Loucy (cell line): ENCODE measurements around the gene MYO1F.
"Not testable (repeated sequence)": the region's sequence is repeated elsewhere in the genome, so short reads cannot be mapped to it uniquely, and the experiment has no call there.

ENCODE experiments used
- H2AFZ ChIP-seq: fragments of 200-600 bp; sonication (generic); 2 replicates; pipeline ENCODE4 v1.6.0; 2016; ENCODE audit warnings: antibody characterized with exemption, mild to moderate bottlenecking, low read length, moderate library complexity
- H3F3A ChIP-seq: fragments of 200-600 bp; 2 replicates; pipeline ENCODE4 v1.6.0; 2016; ENCODE audit warnings: antibody characterized with exemption, low read depth, mild to moderate bottlenecking
- H3K27me3 ChIP-seq: fragments of 200-600 bp; sonication (generic); 2 replicates; pipeline ENCODE4 v1.6.1; 2014; ENCODE audit warnings: low read length, mild to moderate bottlenecking; ENCODE audit not compliant: insufficient read depth, poor library complexity, severe bottlenecking
- H3K36me3 ChIP-seq: fragments of 200-600 bp; sonication (generic); 2 replicates; pipeline ENCODE4 v1.6.1; 2016; ENCODE audit warnings: low read length; ENCODE audit not compliant: insufficient read depth
- H3K4me1 ChIP-seq: fragments of 200-600 bp; sonication (generic); 2 replicates; pipeline ENCODE4 v1.5.1; 2014; ENCODE audit warnings: low read length, mild to moderate bottlenecking; ENCODE audit not compliant: insufficient read depth, poor library complexity, severe bottlenecking
- H3K4me2 ChIP-seq: fragments of 200-600 bp; sonication (generic); 2 replicates; pipeline ENCODE4 v1.6.0; 2014; ENCODE audit warnings: antibody characterized with exemption, low read length, low read depth, mild to moderate bottlenecking; ENCODE audit not compliant: poor library complexity, severe bottlenecking
- H3K4me3 ChIP-seq: fragments of 200-600 bp; sonication (generic); 2 replicates; pipeline ENCODE4 v1.5.1; 2014; ENCODE audit warnings: low read length, mild to moderate bottlenecking, mixed read lengths; ENCODE audit not compliant: poor library complexity, severe bottlenecking
- H3K79me2 ChIP-seq: fragments of 200-600 bp; sonication (generic); 2 replicates; pipeline ENCODE4 v1.6.1; 2014; ENCODE audit warnings: low read length; ENCODE audit not compliant: insufficient read depth
- H3K9ac ChIP-seq: fragments of 200-600 bp; sonication (generic); 2 replicates; pipeline ENCODE4 v1.6.0; 2014; ENCODE audit warnings: mild to moderate bottlenecking, low read depth, low read length, moderate library complexity; ENCODE audit not compliant: poor library complexity, severe bottlenecking
- H3K9me2 ChIP-seq: fragments of 200-600 bp; sonication (generic); replicated peaks from 2 replicates; pipeline ENCODE4 v1.6.1; 2016; ENCODE audit warnings: low read depth, low read length, mixed read lengths
- H3K9me3 ChIP-seq: fragments of 200-600 bp; sonication (generic); 2 replicates; pipeline ENCODE4 v1.6.1; 2014; ENCODE audit warnings: mild to moderate bottlenecking, antibody characterized with exemption, low read length, low read depth; ENCODE audit not compliant: insufficient read depth
- H4K20me1 ChIP-seq: fragments of 200-600 bp; sonication (generic); 2 replicates; pipeline ENCODE4 v1.6.0; 2014; ENCODE audit warnings: antibody characterized with exemption, low read length, mild to moderate bottlenecking; ENCODE audit not compliant: insufficient read depth, poor library complexity, severe bottlenecking
- EZH2phosphoT487 ChIP-seq: fragments of 200-600 bp; IDR thresholded peaks from 2 replicates; pipeline ENCODE4 v1.6.1; 2018; ENCODE audit warnings: antibody characterized with exemption, mild to moderate bottlenecking, moderate library complexity, borderline replicate concordance
- TF ChIP-seq, protein P1 (sequence below): fragments of 200-600 bp; sonication (generic); conservative IDR thresholded peaks from 2 replicates; pipeline ENCODE4 v1.5.1; 2014; ENCODE audit warnings: mild to moderate bottlenecking, antibody characterized with exemption, low read length

MYO1F gene

DNA sequence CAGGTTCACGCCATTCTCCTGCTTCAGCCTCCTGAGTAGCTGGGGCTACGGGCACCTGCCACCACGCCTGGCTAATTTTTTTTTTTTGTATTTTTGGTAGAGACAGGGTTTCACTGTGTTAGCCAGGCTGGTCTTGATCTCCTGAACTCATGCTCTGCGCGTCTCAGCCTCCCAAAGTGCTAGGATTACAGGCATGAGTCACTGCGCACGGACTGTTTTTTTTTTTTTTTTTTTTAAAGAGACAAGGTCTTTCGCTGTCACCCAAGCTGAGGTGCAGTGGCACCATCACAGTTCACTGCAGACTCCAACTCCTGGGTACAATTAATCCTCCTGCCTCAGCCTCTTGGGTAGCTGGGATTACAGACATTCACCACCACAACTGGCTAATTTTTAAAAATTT is 41.5 kb upstream of the MYO1F start:
- Histone ChIP-seq H3K36me3 (no peaks in the 10 kb centered on the region), H3K4me3 (no peak overlapping the region), H3K4me1 (no peaks in the 10 kb centered on the region), H3K9ac (no peak overlapping the region), H3K79me2 (no peaks in the 10 kb centered on the region), H3K9me2 (no peaks in the 10 kb centered on the region), H3K4me2 (no peak overlapping the region), H4K20me1 (no peaks in the 10 kb centered on the region), H3K27me3 (no peaks in the 10 kb centered on the region), H2AFZ (no peak overlapping the region), H3F3A (0 out of 2 replicates have a peak, but pooled peaks cover 2% of the 10 kb centered on the region), H3K9me3 (no peaks in the 10 kb centered on the region)
- no peak for TF ChIP-seq EZH2phosphoT487
- TF ChIP-seq, protein P1, sequence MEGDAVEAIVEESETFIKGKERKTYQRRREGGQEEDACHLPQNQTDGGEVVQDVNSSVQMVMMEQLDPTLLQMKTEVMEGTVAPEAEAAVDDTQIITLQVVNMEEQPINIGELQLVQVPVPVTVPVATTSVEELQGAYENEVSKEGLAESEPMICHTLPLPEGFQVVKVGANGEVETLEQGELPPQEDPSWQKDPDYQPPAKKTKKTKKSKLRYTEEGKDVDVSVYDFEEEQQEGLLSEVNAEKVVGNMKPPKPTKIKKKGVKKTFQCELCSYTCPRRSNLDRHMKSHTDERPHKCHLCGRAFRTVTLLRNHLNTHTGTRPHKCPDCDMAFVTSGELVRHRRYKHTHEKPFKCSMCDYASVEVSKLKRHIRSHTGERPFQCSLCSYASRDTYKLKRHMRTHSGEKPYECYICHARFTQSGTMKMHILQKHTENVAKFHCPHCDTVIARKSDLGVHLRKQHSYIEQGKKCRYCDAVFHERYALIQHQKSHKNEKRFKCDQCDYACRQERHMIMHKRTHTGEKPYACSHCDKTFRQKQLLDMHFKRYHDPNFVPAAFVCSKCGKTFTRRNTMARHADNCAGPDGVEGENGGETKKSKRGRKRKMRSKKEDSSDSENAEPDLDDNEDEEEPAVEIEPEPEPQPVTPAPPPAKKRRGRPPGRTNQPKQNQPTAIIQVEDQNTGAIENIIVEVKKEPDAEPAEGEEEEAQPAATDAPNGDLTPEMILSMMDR, result no peak

DNA sequence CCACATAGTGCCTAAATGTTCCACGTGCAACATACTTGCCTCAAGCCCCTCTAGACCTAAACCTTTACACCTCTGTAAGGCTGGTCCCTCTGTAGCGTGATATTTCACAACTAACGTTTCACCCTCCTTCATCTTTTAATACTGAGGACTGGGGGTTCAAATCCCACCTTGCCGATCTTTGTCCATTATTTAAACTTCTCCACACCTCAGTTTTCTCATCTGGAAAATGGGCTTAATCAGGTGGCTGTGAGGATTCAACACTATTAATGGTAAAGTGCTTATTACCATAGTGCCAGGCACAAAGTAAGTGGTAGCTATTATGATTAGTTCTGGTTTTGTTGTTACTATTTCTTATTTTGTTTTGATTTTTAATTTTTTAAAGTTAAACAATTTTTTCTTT is 40.7 kb upstream of the MYO1F start:
- no peaks in the 10 kb centered on the region for H3K79me2 ChIP-seq
- H3K36me3 ChIP-seq, result no peaks in the 10 kb centered on the region
- H2AFZ ChIP-seq, result no peak overlapping the region
- H4K20me1 ChIP-seq, result no peaks in the 10 kb centered on the region
- H3K4me1 ChIP-seq, result no peaks in the 10 kb centered on the region
- no peak for TF ChIP-seq EZH2phosphoT487
- TF ChIP-seq, protein P1, result no peak
- H3K9me3 ChIP-seq, result no peaks in the 10 kb centered on the region
- H3K9me2 ChIP-seq, result no peaks in the 10 kb centered on the region
- H3K27me3 ChIP-seq, result no peaks in the 10 kb centered on the region
- no peak overlapping the region for H3K9ac ChIP-seq
- H3K4me2 ChIP-seq, result no peak overlapping the region
- H3K4me3 ChIP-seq, result no peak overlapping the region
- 0 out of 2 replicates have a peak, but pooled peaks cover 2% of the 10 kb centered on the region for H3F3A ChIP-seq

DNA sequence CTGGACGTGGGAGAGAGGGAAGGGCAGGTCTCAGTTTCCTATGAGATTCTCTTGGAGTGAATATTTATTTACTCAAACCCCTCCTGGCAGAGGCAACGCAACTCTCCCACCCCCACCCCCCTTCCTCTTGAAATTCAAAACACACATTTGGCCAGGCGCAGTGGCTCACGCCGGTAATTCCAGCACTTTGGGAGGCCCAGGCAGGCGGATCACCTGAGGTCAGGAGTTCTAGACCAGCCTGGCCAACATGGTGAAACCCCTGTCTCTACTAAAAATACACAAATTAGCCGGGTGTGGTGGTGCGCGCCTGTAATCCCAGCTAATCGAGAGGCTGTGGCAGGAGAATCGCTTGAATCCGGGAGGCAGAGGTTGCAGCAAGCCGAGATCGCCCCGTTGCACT is 40.1 kb upstream of the MYO1F start:
- not testable (repeated sequence) for H3K4me3 ChIP-seq, H2AFZ ChIP-seq, H3F3A ChIP-seq, H3K27me3 ChIP-seq, H4K20me1 ChIP-seq, H3K4me2 ChIP-seq, H3K9me2 ChIP-seq, H3K36me3 ChIP-seq, H3K79me2 ChIP-seq, H3K9ac ChIP-seq, H3K4me1 ChIP-seq, H3K9me3 ChIP-seq

DNA sequence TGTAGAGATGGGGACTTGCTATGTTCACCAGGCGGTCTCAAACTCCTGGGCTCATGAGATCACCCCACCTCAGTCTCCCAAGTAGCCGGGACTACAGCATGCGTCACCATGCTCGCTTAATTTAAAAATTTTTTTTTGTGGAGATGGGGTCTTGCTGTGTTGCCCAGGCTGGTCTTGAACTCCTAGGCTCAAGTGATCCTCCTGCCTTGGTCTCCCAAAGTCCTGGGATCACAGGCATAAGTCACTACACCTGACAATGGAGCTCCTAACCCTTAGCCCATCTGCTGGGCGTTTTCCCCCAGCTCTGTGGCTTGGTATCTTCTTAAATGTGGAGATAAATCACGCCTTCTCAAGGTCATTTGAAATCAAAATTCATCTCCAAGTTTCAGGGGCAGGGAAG is 39.6 kb upstream of the MYO1F start:
- no peak overlapping the region for H3K9ac ChIP-seq
- TF ChIP-seq, protein P1, result no peak
- no peak for TF ChIP-seq EZH2phosphoT487
- no peaks in the 10 kb centered on the region for H3K27me3 ChIP-seq
- no peak overlapping the region for H3K4me2 ChIP-seq
- H3K9me2 ChIP-seq, result no peaks in the 10 kb centered on the region
- H3K4me1 ChIP-seq, result peaks cover 6% of the 10 kb centered on the region
- no peak overlapping the region for H3K4me3 ChIP-seq
- H3K9me3 ChIP-seq, result no peaks in the 10 kb centered on the region
- H3K79me2 ChIP-seq, result no peaks in the 10 kb centered on the region
- 0 out of 2 replicates have a peak, but pooled peaks cover 2% of the 10 kb centered on the region for H3F3A ChIP-seq
- H3K36me3 ChIP-seq, result no peaks in the 10 kb centered on the region
- H4K20me1 ChIP-seq, result no peaks in the 10 kb centered on the region
- H2AFZ ChIP-seq, result no peak overlapping the region
